Testis (tissue), 3 donors: ENCODE measurements around the gene RETREG2. TPM values are rescaled to one million over a fixed set of nuclear protein-coding genes. Genes with fewer than 3 reads are reported as not detected.

ENCODE experiments used
- DNase-seq: peaks from one replicate; pipeline ENCODE4 v3.0.0-alpha.2; 2019
- H3K27ac ChIP-seq, 2 donors: fragments of 200-600 bp; sonication (generic); one replicate each; pipeline ENCODE4 v1.5.1; 2019
- H3K27me3 ChIP-seq: fragments of 200-600 bp; sonication (generic); one replicate; pipeline ENCODE4 v1.5.1; 2019
- H3K36me3 ChIP-seq: fragments of 200-600 bp; sonication (generic); one replicate; pipeline ENCODE4 v1.5.1; 2017; ENCODE audit warnings: low read depth; ENCODE audit errors: missing control alignments
- H3K4me1 ChIP-seq: fragments of 200-600 bp; sonication (generic); one replicate; pipeline ENCODE4 v1.5.1; 2019
- H3K4me3 ChIP-seq, 2 donors: fragments of 200-600 bp; sonication (generic); one replicate each; pipeline ENCODE4 v1.5.1; 2017 to 2019
- H3K9me3 ChIP-seq: fragments of 200-600 bp; sonication (generic); one replicate; pipeline ENCODE4 v1.5.1; 2017
- CTCF ChIP-seq, 3 experiments: fragments of 450-650 bp in 2 of 3; fragments of 200-600 bp in 1 of 3; sonication (generic) in 1 of 3; IDR thresholded peaks; one replicate each; pipeline ENCODE4 v1.5.1; 2016 to 2019; ENCODE audit warnings: antibody characterized with exemption in 3 of 3, mild to moderate bottlenecking in 2 of 3, moderate library complexity in 1 of 3
- POLR2A ChIP-seq: fragments of 450-650 bp; IDR thresholded peaks from one replicate; pipeline ENCODE4 v1.6.1; 2017; ENCODE audit warnings: antibody characterized with exemption, mild to moderate bottlenecking, moderate library complexity
- WGBS, 2 donors: methylation state at CpG; one replicate each; pipeline ENCODE4 v1.1.5; 2018; 5-methylcytosine and 5-hydroxymethylcytosine counted together
- intact Hi-C: fragments of 100-400 bp; cut with DNase I; formaldehyde crosslinking; loops from one replicate; pipeline ENCODE4 v1.15.1; 2023; ENCODE audit warnings: low total_unique reads
- polyA plus RNA-seq: library from polyadenylated mRNA; stranded (reverse); fragments of 350-450 nt; fragmentation: Illumina TruSeq; extraction: RNeasy Lipid Tissue Mini Kit (QIAGEN cat#74804); gene quantifications from one replicate; pipeline ENCODE4 v1.2.3, GENCODE V29; 2014; ENCODE audit warnings: low read depth, low replicate concordance; ENCODE audit not compliant: insufficient read depth
- total RNA-seq, 2 donors: library from RNA; depleted of rRNA; stranded (reverse); fragments of >200 nt; gene quantifications; one replicate each; pipeline ENCODE4 v1.2.3, GENCODE V29; 2016

The RETREG2 gene
- total and polyA plus RNA-seq, 3 donors from 2014 or later, result 135 to 441 (median 138) TPM

- intact Hi-C loops, result no loop called here
- peak; percentile 7 for DNase-seq
- no peak overlapping the region for H3K4me3 ChIP-seq
- no peaks in the 10 kb centered on the region for H3K36me3 ChIP-seq
- WGBS, 2 donors, result 81 to 83% methylated on average over 7 of the region's 7 CpGs
- no peaks in the 10 kb centered on the region for H3K9me3 ChIP-seq
- peaks cover 16% of the 10 kb centered on the region for H3K4me1 ChIP-seq
- H3K27ac ChIP-seq, result peak overlapping the region; percentile 95 to 99
- no peak for TF ChIP-seq CTCF (IDR thresholded peaks at IDR 0.05)
- no peaks in the 10 kb centered on the region for H3K27me3 ChIP-seq
Observed at GRCh38 chr2:219175486-219175885, 2.6 kb upstream of the RETREG2 start.

GRCh38 chr2:219175928-219176817 lies 1.9 kb upstream of the RETREG2 start:
- Histone ChIP-seq H3K27ac (peak overlapping the region; percentile 95 to 99), H3K4me3 (peak overlapping the region; percentile 91 to 98), H3K27me3 (no peaks in the 10 kb centered on the region), H3K4me1 (peaks cover 16% of the 10 kb centered on the region), H3K9me3 (no peaks in the 10 kb centered on the region), H3K36me3 (no peaks in the 10 kb centered on the region)
- TF ChIP-seq POLR2A (no peak), CTCF (IDR thresholded peaks at IDR 0.05) (no peak)
- 2 to 8% methylated on average over 11 to 43 of the region's 45 CpGs for WGBS, 2 donors
- DNase-seq, result peak; percentile 59
- intact Hi-C loops, result no loop called here

- intact Hi-C loops, result no loop called here
- Histone ChIP-seq H3K4me3 (peak within 1 kb of the TSS; percentile 91 to 98), H3K9me3 (no peaks in the 10 kb centered on the region), H3K36me3 (no peaks in the 10 kb centered on the region), H3K27me3 (no peaks in the 10 kb centered on the region), H3K27ac (peak within 1 kb of the TSS; percentile 95 to 99), H3K4me1 (peaks cover 16% of the 10 kb centered on the region)
- TF ChIP-seq POLR2A (peak; percentile 70), CTCF (IDR thresholded peaks at IDR 0.05) (peak in 1 of 3 experiments; percentile 27)
- peak; percentile 88 for DNase-seq
- 0 to 1% methylated on average over 17 to 56 of the region's 69 CpGs for WGBS, 2 donors
Observed at GRCh38 chr2:219176818-219177551, 1.1 kb upstream of the RETREG2 start, which contains the start of gene CNPPD1. Gene CNPPD1 (minus strand): TSS chr2:219176925. CDS start chr2:219176828, 97 bp downstream.

- no peaks in the 10 kb centered on the region for H3K9me3 ChIP-seq
Observed at GRCh38 chr2:219178377-219179175, 501 bp downstream of the RETREG2 start.

More at GRCh38 chr2:219178377-219179175, 501 bp downstream of the RETREG2 start:
- Histone ChIP-seq H3K4me1 (peaks cover 16% of the 10 kb centered on the region), H3K27me3 (no peaks in the 10 kb centered on the region), H3K4me3 (peak overlapping the region; percentile 91 to 98), H3K36me3 (no peaks in the 10 kb centered on the region), H3K27ac (peak overlapping the region; percentile 95 to 99)
- TF ChIP-seq POLR2A (no peak), CTCF (IDR thresholded peaks at IDR 0.05) (no peak)
- DNase-seq, result peak; percentile 64
- intact Hi-C loops, result no loop called here
- WGBS, 2 donors, result 4 to 9% methylated on average over 14 to 28 of the region's 45 CpGs
